ENCODE results near the gene MYBPC1.
"Not testable (repeated sequence)": the region's sequence is repeated elsewhere in the genome, so short reads cannot be mapped to it uniquely, and the experiment has no call there.

The MYBPC1 gene

DNA sequence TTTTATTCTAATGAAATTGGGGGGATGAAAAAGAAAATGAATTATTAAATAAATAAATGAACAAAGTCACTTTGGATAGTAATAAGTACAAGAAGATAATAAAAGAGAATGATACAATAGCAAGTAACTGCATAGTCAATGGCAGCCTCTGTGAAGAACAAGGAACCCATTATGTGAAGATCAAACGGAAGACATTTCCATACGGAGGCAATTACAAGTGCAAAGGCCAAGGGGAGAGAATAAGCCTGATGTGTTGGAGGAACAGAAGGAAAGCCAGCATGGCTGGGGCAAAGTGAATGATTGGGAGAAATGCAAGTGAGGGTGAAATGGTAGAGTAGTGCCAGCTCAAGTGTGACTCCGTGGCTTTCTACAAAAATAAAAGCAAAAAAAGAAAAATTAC, 58.7 kb downstream of the MYBPC1 start:
- no peak for DNase-seq (ENCODE audit: low spot score)

DNA sequence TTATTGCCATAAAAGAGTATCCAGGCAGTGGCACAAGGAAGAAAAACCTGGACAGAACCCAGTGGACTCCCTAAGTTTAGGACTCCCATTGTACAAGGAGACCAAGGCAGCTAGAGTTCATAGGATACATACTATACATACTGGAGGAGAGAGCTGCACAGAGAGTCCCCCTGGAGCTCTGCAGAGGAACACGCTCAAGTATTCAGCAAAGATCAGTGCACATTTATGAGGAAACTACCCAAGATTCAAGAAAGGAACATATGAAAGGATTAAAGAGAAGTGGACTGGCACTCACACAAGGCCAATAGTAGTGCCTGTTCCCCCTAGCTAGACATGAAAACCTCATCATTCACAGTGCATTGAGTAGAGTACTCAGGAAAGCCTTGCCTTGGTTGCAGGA, 59.7 kb downstream of the MYBPC1 start:
- DNase-seq (ENCODE audit: low spot score), result no peak

DNA sequence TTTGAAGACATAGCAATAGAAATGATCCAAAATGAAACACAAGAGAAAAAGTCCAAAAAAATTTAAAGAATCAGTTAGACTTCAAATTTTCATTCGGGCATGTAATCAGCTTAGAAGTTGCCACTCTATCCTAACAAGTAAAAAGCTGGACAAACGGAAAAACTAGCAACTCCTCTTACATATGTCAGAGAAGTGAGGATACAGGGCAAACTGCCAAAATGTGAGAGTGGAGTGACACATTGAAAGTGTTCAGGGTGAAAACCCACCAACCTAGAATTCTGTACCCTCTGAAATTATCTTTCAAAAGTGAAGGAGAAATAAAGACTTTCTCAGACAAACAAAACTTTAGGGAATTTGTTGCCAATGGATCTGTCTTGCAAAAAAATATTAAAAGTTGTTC, 60.6 kb downstream of the MYBPC1 start:
- DNase-seq (ENCODE audit: low spot score), result no peak

DNA sequence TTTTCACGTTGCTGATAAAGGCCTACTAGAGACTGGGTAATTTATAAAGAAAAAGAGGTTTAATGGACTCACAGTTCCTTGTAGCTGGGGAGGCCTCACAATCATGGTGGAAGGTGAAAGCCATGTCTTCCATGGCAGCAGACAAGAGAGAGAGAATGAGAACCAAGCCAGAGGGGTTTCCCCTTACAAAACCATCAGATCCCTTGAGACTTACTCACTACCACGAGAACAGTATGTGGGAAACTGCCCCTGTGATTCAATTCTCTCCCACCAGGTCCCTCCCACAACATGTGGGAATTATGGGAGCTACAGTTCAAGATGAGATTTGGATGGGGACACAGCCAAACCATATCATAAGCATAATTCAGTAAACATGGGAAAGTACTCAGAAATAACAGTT, 65.9 kb downstream of the MYBPC1 start:
- DNase-seq (ENCODE audit: low spot score), result not testable (repeated sequence)

DNA sequence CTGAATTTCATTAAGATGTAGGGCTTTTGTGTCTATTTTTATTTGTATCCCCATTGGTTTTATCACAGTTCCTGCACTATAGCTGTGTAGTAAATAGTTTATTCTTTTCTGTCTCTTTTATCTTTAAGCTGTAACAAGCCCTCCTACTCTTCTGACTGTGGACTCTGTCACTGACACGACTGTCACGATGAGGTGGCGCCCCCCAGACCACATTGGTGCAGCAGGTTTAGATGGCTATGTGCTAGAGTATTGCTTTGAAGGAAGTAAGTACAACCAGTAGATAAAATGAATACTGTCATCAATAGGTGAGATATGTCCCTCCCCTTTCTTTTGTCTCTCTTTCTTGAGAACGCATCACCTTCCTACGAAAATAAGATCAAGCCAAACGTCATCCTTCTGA, 68.5 kb downstream of the MYBPC1 start:
- no peak for DNase-seq (ENCODE audit: low spot score)

DNA sequence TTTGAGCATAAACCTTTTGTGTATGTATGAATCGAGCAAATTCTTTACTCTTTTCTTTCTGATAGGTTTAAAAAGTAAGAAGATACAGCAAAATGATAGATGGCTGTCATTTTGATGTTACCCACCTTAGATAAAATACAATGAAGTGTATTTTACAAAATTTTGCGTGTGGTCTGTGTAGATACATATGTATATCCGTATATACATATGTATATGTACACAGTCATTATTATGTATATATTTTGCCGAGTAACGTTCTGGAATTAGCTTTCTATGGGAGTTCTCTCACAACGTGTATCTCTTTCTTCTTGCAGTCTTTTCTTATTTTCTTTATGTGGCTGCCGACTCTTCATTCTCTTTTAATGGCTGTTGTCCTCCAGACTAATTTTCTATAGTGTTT, 70.2 kb downstream of the MYBPC1 start:
- DNase-seq (ENCODE audit: low spot score), result no peak

DNA sequence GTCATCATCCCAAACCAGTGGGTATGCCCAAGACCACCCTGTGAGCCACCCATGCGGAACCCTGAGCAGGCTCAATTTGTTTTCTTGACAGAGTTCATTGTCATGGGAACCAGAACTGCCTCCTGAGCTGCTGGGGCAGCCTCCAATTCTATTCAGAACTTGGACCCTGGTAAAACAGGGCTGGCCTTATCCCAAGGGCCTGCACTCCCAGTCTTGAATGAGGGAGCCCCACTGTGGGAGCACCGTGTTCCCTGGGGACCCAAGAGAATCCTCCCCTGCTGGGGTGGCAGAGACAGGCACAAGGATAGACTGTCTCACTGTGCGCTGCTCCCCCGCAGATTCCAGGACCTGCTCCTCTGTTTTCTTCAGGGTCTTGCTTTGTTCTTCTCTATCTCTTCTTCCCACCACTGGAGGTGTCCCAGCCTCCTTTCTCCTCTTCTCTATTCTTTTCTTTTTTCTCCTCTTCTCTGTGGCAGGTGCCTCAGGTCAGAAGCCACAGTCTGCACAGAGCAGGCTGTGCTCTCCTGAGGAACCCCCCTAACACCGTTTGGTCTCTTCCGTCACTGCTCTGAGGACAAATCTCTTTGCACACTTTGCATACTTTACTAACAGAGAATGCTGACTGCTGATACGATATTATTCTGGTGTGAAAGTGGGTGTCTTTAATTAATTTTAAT, 71.4 kb downstream of the MYBPC1 start:
- DNase-seq (ENCODE audit: low spot score), result no peak

DNA sequence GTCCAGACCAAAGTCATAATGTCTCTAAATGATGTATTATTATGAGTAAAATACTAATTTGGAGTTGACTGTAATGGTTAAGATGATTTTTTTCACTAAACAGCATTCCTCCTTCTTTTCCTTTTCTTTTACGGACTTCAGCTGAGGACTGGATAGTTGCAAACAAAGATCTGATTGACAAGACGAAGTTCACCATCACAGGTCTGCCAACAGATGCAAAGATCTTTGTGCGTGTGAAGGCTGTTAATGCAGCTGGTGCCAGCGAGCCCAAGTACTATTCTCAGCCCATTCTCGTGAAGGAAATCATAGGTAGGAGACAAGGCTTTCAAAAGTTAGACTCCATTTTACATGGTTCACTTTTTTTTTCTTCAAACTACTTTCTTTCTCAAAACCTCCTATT, 72.8 kb downstream of the MYBPC1 start:
- no peak for DNase-seq (ENCODE audit: low spot score)

DNA sequence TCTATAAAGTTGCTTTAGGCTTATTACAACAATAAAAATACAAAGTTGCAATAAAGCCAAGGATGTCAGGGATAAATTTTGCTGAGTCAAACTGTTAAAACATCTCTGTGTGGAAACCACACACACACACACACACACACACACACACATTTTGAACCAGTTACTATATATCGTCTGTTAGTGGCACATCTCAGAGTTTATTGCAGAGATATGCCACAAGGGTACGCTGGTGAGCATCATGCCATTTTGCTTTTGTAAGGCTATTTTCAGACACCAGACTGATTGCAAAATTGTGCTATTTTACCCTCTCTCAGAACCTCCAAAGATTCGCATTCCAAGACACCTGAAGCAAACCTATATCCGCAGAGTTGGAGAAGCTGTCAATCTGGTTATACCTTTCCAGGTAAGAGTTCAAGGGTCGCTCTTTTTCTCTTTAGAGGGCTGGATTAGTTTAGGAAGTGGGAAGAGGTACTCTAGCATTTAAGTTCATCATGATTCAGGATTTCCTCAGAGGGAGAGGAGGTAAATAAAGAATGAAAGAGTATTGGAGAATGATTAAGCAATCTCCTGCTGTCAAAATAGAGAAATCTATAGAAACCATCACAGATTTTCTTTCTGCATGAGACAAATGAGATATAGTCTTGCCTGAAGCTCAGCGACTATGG, 75.4 kb downstream of the MYBPC1 start:
- DNase-seq (ENCODE audit: low spot score), result peak; percentile 24

DNA sequence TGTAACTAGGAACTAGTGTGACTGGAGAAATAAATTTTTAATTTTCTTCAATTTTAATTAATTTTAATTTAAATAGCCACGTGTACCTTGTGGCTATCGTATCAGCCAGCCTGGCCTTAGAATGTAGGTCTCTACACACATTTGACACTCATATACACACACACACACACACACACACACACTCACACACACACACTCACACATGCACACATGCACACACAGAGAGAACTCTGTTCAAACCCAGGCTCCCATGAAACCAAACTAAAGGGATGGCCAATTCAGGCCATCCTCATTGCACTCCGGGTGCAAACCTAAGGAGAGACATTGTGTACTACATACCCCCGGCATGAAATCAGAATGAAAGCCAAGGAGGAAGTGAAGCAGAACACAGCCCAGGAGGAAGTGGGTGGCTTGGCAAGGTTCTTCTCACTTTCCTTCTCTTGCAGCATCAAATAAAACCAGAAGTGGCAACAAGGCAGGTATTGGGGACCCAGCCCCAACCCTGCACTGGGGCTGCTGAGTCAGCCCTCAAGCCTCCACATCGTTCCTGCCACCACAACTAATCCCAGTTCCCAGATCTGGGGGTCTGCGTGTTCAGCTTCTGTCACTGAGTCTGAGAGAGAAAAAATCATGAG, 76.5 kb downstream of the MYBPC1 start:
- DNase-seq (ENCODE audit: low spot score), result no peak

DNA sequence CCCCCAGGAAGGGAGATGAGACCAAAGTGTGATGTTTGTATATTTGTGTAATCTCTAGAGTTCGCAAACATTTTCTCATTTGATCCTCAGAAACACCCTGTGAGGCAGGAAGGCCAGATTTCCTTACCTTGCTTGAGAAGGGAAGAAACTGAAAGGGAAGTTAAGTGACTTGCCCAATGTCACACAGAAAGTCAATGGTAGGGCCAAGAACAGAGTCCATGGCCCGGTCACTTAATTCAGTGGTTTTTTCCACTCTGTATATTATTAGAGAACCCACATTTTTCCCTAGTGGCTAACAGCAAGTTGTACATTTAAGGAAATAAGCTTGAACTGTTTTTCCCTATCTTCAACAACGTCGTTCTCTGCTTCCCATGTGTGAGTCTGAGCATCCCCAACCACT, 77.1 kb downstream of the MYBPC1 start:
- DNase-seq (ENCODE audit: low spot score), result no peak

DNA sequence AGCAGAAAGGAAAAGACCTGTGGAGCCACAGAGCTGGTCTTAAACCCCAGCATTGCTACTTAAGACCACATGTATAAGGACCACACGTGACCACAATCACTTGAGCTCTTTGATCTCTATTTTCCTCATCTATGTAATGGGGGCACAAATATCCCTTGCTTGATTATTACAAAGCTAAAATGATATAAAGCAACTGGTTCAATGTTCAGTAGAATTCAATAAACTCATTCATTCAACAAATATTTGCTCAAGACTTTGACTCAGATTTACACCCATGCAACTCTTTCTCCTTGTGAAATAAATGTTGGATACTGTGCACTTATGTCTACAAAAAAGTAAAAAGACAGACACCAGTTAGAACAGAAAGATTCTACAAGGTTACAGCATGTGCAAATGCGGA, 80.8 kb downstream of the MYBPC1 start:
- DNase-seq (ENCODE audit: low spot score), result no peak

DNA sequence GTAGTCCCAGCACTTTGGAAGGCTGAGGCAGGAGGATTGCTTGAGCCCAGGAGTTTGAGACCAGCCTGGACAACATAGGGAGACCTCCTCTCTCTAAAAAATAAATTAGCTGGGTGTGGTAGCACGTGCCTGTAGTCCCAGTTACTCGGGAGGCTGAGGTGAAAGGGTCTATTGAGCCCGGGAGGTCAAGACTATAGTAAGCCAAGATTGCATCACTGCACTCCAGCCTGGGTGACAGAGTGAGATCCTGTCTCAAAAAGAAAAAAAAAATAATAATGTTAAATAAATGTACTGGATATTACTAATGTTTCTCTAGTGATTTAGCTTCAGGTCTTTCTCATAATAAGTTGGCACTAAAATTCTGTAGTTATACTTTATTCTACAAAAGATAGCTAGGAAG, 81.7 kb downstream of the MYBPC1 start:
- DNase-seq (ENCODE audit: low spot score), result not testable (repeated sequence)

DNA sequence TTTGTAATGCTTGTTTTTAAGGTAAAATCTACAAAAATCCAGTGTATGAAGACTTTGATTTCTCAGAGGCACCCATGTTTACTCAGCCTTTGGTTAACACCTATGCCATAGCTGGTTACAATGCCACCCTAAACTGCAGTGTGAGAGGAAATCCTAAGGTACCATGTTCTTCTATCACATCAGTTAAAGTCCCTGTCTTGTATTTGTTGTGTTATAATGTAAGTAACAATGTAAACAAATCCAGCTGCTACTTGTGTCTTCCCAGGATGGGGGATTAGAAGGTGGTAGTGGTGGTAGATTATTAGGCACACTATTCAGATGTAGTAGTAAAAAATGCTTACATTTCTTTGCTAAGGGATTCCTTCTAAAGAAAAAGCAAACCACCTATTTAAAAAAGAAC, 83.3 kb downstream of the MYBPC1 start:
- DNase-seq (ENCODE audit: low spot score), result no peak

DNA sequence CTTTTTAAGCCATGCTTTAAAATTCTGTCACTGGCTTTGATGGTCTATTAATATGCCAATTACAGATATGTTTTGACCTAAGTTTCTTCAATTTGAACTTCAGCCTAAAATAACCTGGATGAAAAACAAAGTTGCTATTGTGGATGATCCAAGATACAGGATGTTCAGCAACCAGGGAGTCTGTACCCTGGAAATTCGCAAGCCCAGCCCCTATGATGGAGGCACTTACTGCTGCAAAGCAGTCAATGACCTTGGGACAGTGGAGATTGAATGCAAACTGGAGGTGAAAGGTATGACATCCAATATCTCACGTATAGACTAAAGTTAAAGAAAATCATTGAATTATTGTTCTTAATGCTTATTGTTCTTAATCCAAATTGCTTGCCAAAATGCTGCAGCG, 85.5 kb downstream of the MYBPC1 start:
- no peak for DNase-seq (ENCODE audit: low spot score)

DNA sequence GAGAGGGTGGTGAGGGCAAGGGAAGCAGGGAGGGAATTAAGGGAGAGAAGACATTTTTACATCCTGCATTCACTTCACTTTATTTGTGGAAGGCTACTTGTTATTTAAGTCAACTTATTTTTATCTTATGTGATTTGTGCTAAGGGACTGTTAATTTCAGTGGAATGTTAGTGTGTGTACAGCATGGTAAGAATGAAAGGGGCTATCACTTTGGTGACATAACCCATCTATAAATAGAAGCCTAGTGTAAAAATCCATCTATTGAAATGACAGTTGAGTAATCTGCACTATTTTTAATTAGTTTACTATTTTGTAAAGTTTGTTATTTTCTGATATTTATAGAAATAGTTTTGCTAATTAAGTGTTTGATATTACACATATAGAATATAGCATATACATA, 85.9 kb downstream of the MYBPC1 start:
- DNase-seq (ENCODE audit: low spot score), result no peak

DNA sequence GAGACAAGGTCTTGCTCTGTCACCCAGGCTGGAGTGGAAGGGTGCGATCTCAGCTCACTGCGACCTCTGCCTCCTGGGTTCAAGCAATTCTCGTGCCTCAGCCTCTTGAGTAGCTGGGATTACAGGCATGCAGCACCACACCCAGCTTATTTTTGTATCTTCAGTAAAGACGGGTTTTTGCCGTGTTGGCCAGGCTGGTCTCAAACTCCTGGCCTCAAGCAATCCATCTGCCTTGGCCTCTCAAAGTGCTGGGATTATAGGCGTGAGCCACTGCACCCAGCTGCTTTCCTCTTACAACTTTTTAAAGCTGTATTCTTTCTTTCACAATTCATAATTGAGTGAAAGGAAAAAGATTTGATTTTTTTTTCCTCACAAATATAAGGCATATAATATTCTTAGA, 86.9 kb downstream of the MYBPC1 start:
- not testable (repeated sequence) for DNase-seq (ENCODE audit: low spot score)

DNA sequence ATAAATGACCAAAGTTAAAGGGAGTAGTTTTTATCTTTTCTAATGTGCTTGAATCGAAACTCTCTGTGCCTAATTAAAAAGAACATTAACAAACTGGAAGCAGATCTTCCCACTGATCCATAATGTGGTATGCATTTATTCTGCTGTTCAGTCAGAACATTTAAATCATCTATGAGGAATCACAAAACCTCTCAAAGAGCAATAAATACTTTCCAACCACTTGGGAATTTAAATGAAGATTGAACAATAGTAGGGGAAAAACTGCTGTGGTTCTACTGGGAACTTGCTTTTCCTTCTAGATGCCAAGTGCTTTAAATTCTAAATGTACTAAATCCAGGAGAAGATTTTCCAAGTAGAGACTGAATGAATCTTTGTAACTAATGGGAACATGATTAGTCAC, 90.3 kb downstream of the MYBPC1 start:
- DNase-seq (ENCODE audit: low spot score), result no peak

DNA sequence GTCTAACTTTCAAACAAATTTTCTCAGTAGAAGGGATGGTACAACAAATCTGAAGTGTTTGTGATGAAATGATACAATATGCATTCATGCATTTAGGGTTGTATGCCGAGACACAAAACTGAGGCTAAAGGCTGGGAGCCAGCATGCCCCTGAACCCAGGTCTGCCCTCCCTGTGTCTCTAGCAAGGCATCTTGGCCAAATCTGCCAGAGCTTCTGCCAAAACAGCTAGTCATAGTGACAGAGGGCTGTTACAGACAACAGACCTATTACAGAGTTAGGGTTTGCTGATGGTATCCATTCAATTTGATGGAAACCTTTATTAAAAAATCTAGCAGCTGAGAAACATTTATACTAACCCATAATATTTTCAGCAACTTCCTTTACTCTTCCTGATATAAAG, 91.4 kb downstream of the MYBPC1 start:
- DNase-seq (ENCODE audit: low spot score), result no peak

DNA sequence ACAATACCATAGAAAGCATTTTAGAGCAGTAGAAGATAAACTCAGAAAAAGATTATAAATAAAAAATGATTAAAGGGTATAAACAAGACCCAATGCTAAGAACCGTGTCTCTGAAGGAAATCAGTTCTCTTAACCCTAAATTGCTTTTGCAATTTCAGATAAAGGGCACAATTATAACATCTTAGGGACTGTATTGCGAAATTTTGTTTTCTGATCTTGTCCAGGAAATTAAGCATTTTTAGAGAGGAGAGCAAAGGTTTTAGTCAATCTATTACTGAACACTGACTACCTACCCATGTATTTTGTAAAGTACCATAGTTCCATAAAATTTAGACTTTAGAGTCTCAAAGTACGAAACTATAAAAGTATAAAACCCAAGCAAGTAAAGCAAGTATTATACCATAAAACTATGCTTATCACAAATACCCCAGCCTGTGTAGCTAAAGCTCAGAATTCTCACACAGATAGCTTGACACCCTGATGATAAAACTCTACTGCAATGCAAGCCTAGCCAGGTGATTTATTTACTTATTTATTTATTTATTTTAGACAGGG, 95.8 kb downstream of the MYBPC1 start:
- DNase-seq (ENCODE audit: low spot score), result no peak

DNA sequence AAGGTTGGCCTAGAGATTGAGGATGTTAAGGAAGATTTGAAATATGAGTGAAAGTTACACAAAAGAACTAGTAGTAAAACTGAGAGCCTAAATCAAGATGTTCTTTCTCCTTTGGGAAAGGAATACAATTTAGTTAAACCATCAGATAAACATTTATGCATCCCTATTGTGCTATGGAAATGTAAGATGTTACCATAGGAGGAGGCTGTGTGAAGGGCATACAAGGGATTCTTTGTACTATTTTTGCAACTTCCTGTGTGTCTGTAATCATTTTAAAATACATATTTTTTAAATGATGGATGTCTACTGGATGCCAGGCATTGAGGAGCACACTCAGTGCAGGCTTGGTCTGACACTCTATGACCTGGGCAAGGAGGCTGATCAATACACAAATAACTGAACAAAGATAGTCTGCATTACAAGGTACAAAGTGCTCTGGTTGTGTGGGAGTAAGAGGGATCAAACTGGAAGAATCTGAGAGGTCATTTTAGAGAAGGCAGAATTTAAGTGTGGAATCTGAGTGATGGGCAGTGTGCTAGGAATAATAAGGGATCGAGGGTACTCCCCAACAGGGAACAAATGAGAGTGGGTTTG, 96.8 kb downstream of the MYBPC1 start:
- peak; percentile 29 for DNase-seq (ENCODE audit: low spot score)

DNA sequence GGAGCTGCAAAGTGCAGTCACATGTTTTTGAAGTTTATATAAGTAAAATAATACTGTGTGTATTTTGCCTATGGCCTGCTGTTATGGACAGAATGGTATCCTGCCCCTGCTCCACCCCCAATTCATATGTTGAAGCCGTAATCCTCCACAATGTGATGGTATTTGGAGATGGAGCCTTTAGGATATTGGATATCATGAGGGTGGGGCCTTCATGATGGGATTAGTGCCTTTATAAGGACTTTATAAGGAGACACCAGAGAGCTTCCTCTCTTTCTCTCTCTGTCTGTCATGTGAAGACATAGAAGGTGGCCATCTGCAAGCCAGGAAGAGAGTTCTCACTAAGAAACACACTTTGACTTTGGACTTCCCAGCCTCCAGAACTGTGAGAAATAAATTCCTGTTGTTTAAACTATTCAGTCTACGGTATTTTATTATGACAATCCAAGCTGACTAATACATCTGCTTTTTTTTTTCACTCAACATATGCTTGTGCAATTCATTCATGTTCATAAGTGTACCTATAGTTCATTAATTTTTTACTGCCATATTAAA, 99.6 kb downstream of the MYBPC1 start:
- DNase-seq (ENCODE audit: low spot score), result no peak

DNA sequence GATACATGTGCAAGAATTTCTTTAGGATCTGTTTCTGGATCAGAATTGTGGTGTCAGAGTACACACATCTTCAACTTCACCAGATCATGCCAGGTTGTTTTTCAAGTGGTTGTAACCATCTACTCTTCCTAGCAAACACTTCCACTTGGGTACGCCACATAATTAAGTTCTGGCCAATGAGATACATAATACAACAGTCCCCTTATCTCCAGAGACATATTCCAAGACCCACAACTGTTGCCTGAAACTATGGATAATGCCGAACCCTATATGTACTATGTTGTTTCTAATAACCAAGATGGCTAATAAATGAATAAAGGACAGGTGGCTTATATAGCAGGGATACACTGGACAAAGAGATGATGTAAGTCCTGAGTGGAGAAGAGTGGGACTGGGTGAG, 100.2 kb downstream of the MYBPC1 start:
- no peak for DNase-seq (ENCODE audit: low spot score)

Measured in HuH-7.5 (cell line).